Astrocyte (in vitro differentiated cells and primary cell): ENCODE measurements around the gene CACNA1C. TPM values are rescaled to one million over a fixed set of nuclear protein-coding genes. Genes with fewer than 3 reads are reported as not detected.

Experiments used
- DNase-seq: peaks from one replicate; pipeline ENCODE4 v3.0.0-alpha.2; 2010; ENCODE audit warnings: low read depth
- FAIRE-seq: peaks from 2 replicates; lab custom pipeline; 2011; peaks lifted over from hg19 to GRCh38; lab: Jason Lieb, UNC
- H2AFZ ChIP-seq: 2 replicates; pipeline ENCODE4 v1.6.0; 2012; ENCODE audit warnings: low read depth, low read length, inconsistent platforms
- H3K27ac ChIP-seq: 2 replicates; pipeline ENCODE4 v1.5.1; 2011; ENCODE audit warnings: low read depth, low read length, inconsistent platforms
- H3K27me3 ChIP-seq: 2 replicates; pipeline ENCODE4 v1.6.0; 2011; ENCODE audit warnings: low read length, inconsistent platforms; ENCODE audit not compliant: insufficient read depth
- H3K36me3 ChIP-seq: 2 replicates; pipeline ENCODE4 v1.5.1; 2011; ENCODE audit warnings: low read length, inconsistent platforms; ENCODE audit not compliant: insufficient read depth
- H3K4me1 ChIP-seq: 2 replicates; pipeline ENCODE4 v1.5.1; 2011; ENCODE audit warnings: low read length, inconsistent platforms; ENCODE audit not compliant: insufficient read depth
- H3K4me2 ChIP-seq: 2 replicates; pipeline ENCODE4 v1.6.0; 2012; ENCODE audit warnings: low read length, inconsistent platforms
- H3K4me3 ChIP-seq: 2 replicates; pipeline ENCODE4 v1.5.1; 2011; ENCODE audit warnings: low read depth, mild to moderate bottlenecking, low read length, inconsistent platforms; ENCODE audit not compliant: insufficient read depth
- H3K79me2 ChIP-seq: 2 replicates; pipeline ENCODE4 v1.6.0; 2012; ENCODE audit warnings: mild to moderate bottlenecking, low read length, inconsistent platforms; ENCODE audit not compliant: insufficient read depth
- H3K9ac ChIP-seq: 2 replicates; pipeline ENCODE4 v1.6.0; 2012; ENCODE audit warnings: mild to moderate bottlenecking, low read length, inconsistent platforms
- H3K9me3 ChIP-seq: 2 replicates; pipeline ENCODE4 v1.5.1; 2012; ENCODE audit warnings: low read depth, mild to moderate bottlenecking, low read length, inconsistent platforms; ENCODE audit not compliant: insufficient read depth
- H4K20me1 ChIP-seq: 2 replicates; pipeline ENCODE4 v1.6.0; 2012; ENCODE audit warnings: low read length, inconsistent platforms; ENCODE audit not compliant: insufficient read depth
- H3K27ac Mint-ChIP-seq: one replicate; pipeline ENCODE4 v1.8.0; 2021; ENCODE audit warnings: mild to moderate bottlenecking, mixed read lengths; ENCODE audit not compliant: unreplicated experiment
- H3K27me3 Mint-ChIP-seq: one replicate; pipeline ENCODE4 v1.8.0; 2021; ENCODE audit warnings: low read depth, mixed read lengths; ENCODE audit not compliant: unreplicated experiment
- H3K36me3 Mint-ChIP-seq: one replicate; pipeline ENCODE4 v1.8.0; 2021; ENCODE audit warnings: low read depth, mixed read lengths; ENCODE audit not compliant: unreplicated experiment
- H3K4me1 Mint-ChIP-seq: one replicate; pipeline ENCODE4 v1.8.0; 2021; ENCODE audit warnings: low read depth, mixed read lengths; ENCODE audit not compliant: unreplicated experiment
- H3K4me3 Mint-ChIP-seq: one replicate; pipeline ENCODE4 v1.8.0; 2021; ENCODE audit warnings: mild to moderate bottlenecking, moderate library complexity, mixed read lengths; ENCODE audit not compliant: unreplicated experiment
- H3K9me3 Mint-ChIP-seq: one replicate; pipeline ENCODE4 v1.8.0; 2021; ENCODE audit warnings: mild to moderate bottlenecking, mixed read lengths; ENCODE audit not compliant: unreplicated experiment
- CTCF ChIP-seq: IDR thresholded peaks from 2 replicates; pipeline ENCODE4 v1.5.1; 2011; ENCODE audit warnings: low read depth, mild to moderate bottlenecking, inconsistent platforms, low read length, moderate library complexity; ENCODE audit not compliant: insufficient read depth
- EZH2 ChIP-seq: IDR thresholded peaks from 2 replicates; pipeline ENCODE4 v1.6.1; 2012; ENCODE audit warnings: mild to moderate bottlenecking, low read length, inconsistent platforms; ENCODE audit not compliant: insufficient read depth
- total RNA-seq: library from RNA; stranded (reverse); gene quantifications from 2 replicates; pipeline ENCODE4 v1.2.1, GENCODE V29; 2021

The CACNA1C gene
- total RNA-seq, 1 donor from 2014 or later: 2.1 TPM

DNA sequence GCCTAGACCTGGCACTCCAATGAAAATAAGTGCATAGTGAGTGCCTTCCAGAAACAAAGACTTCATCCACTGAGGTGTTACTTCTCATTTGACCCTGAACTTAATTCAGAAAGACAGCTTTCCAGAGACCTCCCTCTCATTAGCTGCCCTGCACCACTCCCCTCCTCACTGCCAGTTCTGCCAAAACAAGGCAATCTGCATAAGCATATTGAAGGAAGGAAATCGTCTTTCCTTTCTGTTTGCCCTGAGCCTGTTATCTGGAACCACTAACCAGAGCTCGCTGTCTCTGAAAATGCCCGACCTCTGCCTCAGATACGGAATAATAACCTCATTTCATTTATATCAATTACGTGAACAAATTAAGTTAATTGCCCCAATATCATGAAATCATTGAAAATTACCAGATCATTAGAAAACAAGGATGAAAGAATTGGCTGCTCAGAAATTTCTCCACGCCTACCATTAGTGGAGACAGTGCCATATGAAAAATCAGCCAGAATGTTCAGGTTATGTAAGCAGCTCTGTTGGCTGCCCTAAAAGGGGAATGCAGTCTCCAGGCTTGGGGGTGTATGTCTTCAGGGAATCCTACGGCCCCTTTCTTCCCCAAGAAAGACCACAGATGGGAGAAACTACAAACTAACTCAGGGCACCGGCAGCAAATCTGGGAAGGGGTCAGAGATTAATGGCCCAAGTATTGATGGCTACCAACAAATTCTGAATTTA, 592.1 kb downstream of the CACNA1C start:
- no peaks in the 10 kb centered on the region for H3K79me2 ChIP-seq
- DNase-seq (no peak), FAIRE-seq (no peak)
- Mint-ChIP-seq H3K4me1 (peaks cover 13% of the 10 kb centered on the region), H3K4me3 (no peak overlapping the region), H3K27me3 (peaks cover 38% of the 10 kb centered on the region), H3K9me3 (peaks cover 3% of the 10 kb centered on the region), H3K36me3 (no peaks in the 10 kb centered on the region), H3K27ac (no peak overlapping the region)
- no peaks in the 10 kb centered on the region for H4K20me1 ChIP-seq
- H3K4me3 ChIP-seq: no peak overlapping the region
- H3K27ac ChIP-seq: no peak overlapping the region
- H3K9ac ChIP-seq: no peak overlapping the region
- H3K4me2 ChIP-seq: no peak overlapping the region
- no peak overlapping the region for H2AFZ ChIP-seq
- peaks cover 3% of the 10 kb centered on the region for H3K27me3 ChIP-seq
- peaks cover 16% of the 10 kb centered on the region for H3K4me1 ChIP-seq
- no peak for TF ChIP-seq CTCF
- TF ChIP-seq EZH2: no peak
- H3K36me3 ChIP-seq: no peaks in the 10 kb centered on the region
- no peaks in the 10 kb centered on the region for H3K9me3 ChIP-seq

GRCh38 chr12:2645460-2645859, 592.7 kb downstream of the CACNA1C start:
- Histone ChIP-seq H3K4me1 (peaks cover 10% of the 10 kb centered on the region), H3K36me3 (no peaks in the 10 kb centered on the region), H3K4me2 (no peak overlapping the region), H3K27ac (no peak overlapping the region), H3K27me3 (peaks cover 3% of the 10 kb centered on the region), H4K20me1 (no peaks in the 10 kb centered on the region), H3K9me3 (no peaks in the 10 kb centered on the region), H3K79me2 (no peaks in the 10 kb centered on the region), H2AFZ (no peak overlapping the region), H3K4me3 (no peak overlapping the region), H3K9ac (no peak overlapping the region)
- Mint-ChIP-seq H3K4me1 (peaks cover 10% of the 10 kb centered on the region), H3K27me3 (peaks cover 43% of the 10 kb centered on the region), H3K36me3 (no peaks in the 10 kb centered on the region), H3K27ac (no peak overlapping the region), H3K4me3 (no peak overlapping the region), H3K9me3 (peaks cover 3% of the 10 kb centered on the region)
- FAIRE-seq (no peak), DNase-seq (no peak)
- no peak for TF ChIP-seq CTCF
- TF ChIP-seq EZH2: no peak

DNA sequence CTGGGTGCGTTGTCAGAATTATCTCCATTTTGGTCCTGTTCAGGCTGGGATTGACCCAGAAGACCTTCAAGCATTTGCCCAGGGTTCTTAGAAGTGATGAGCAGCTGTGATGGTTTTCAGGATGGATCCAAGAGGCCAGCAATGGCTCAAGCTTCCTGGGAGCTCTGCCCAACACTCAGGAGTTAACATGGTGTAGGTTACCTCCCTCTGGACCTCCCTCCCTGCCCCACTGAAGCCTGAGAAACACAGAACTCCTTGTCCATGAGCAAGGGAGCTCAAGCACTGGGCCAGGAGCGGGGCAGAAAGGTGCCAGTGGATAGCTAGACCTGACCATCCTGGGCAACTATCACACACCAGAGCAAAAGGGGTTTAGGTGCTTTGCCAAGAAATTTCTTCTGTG, 593.6 kb downstream of the CACNA1C start:
- H3K79me2 ChIP-seq: no peaks in the 10 kb centered on the region
- no peak overlapping the region for H2AFZ ChIP-seq
- no peak overlapping the region for H3K27ac ChIP-seq
- no peak overlapping the region for H3K4me3 ChIP-seq
- Mint-ChIP-seq H3K27me3 (peaks cover 47% of the 10 kb centered on the region), H3K27ac (no peak overlapping the region), H3K4me1 (peaks cover 1% of the 10 kb centered on the region), H3K4me3 (no peak overlapping the region), H3K36me3 (no peaks in the 10 kb centered on the region), H3K9me3 (peaks cover 3% of the 10 kb centered on the region)
- FAIRE-seq (no peak), DNase-seq (no peak)
- no peaks in the 10 kb centered on the region for H3K9me3 ChIP-seq
- H3K4me1 ChIP-seq: peaks cover 1% of the 10 kb centered on the region
- H3K27me3 ChIP-seq: peaks cover 3% of the 10 kb centered on the region
- no peaks in the 10 kb centered on the region for H3K36me3 ChIP-seq
- TF ChIP-seq CTCF (no peak), EZH2 (no peak)
- H4K20me1 ChIP-seq: no peaks in the 10 kb centered on the region
- no peak overlapping the region for H3K4me2 ChIP-seq
- H3K9ac ChIP-seq: no peak overlapping the region
